ENCODE measurements around the gene OR1I1. TPM values are rescaled to one million over a fixed set of nuclear protein-coding genes. Genes with fewer than 3 reads are reported as not detected.

OR1I1 gene
- total and polyA plus RNA-seq, 2 of the 4 experiments (the other 2 are of a cell fraction): not detected

GRCh38 chr19:15101479-15102082 is 19.6 kb downstream of the OR1I1 start:
- Histone ChIP-seq H2AK9ac (replicated peaks; ENCODE audit: low read depth, low read length, poor library complexity) (no peak overlapping the region), H2BK20ac (ENCODE audit: low read depth, low read length) (no peak overlapping the region), H3K56ac (ENCODE audit: extremely low read depth, insufficient read depth, low read length) (no peak overlapping the region), H4K20me1 (ENCODE audit: insufficient read depth, low read length) (no peaks in the 10 kb centered on the region), H3K27me3 (ENCODE audit: control insufficient read depth, insufficient read depth, low read length) (peaks cover 3% of the 10 kb centered on the region), H4K5ac (ENCODE audit: low read depth, low read length) (no peak overlapping the region), H3K4me1 (ENCODE audit: control insufficient read depth, insufficient read depth, low read length) (peaks cover under 1% of the 10 kb centered on the region; the same call in 1 of the 2 replicates), H3K18ac (ENCODE audit: low read depth, low read length) (no peak overlapping the region), H3K14ac (replicated peaks; ENCODE audit: low read depth, low read length) (no peak overlapping the region), H3K27ac (ENCODE audit: insufficient read depth, low read length) (no peak overlapping the region), H2BK5ac (ENCODE audit: low read depth, low read length, poor library complexity, severe bottlenecking) (no peak overlapping the region), H2BK15ac (ENCODE audit: low read depth, low read length) (no peak overlapping the region), H4K8ac (ENCODE audit: low read depth in 2 of 2, low read length in 2 of 2) (no peak overlapping the region), H4K91ac (ENCODE audit: insufficient read depth, low read depth, low read length) (no peak overlapping the region), H2AFZ (replicated peaks; ENCODE audit: low read length, poor library complexity) (peak overlapping the region; percentile 5), H3K4ac (ENCODE audit: low read depth, low read length) (no peak overlapping the region), H3K9me3 (ENCODE audit: control insufficient read depth, insufficient read depth, low read length) (peaks cover 11% of the 10 kb centered on the region), H2BK120ac (ENCODE audit: low read depth, low read length) (no peak overlapping the region), H3K23ac (ENCODE audit: low read depth, low read length) (no peak overlapping the region), H3K36me3 (ENCODE audit: control insufficient read depth, insufficient read depth, low read length) (no peaks in the 10 kb centered on the region), H3K79me1 (ENCODE audit: low read depth in 1 of 2, low read length in 2 of 2) (0 out of 4 replicates have a peak, but pooled peaks cover 0 to 1% of the 10 kb centered on the region in 2 experiments), H3K9me1 (ENCODE audit: insufficient read depth, low read length) (no peaks in the 10 kb centered on the region), H3K4me2 (ENCODE audit: low read depth, low read length) (no peak overlapping the region), H3K9ac (ENCODE audit: low read depth, low read length) (no peak overlapping the region), H3K4me3 (ENCODE audit: insufficient read depth, low read depth, low read length) (no peak overlapping the region), H2AK5ac (ENCODE audit: low read depth, low read length) (no peak overlapping the region)
- POLR2A ChIA-PET (ENCODE audit: unreplicated experiment): no interaction called here
- DNase-seq: peak; percentile 56
- ATAC-seq (ENCODE audit: low read depth): peak; percentile 85
- CTCF ChIA-PET: interaction anchor here (0.9 to 1.7 kb wide), 5 partner anchors 9 to 454 kb away, joined by 3 to 12 read pairs (median 5); a partner anchor contains a TSS
- in situ Hi-C loops (cut with MboI; ENCODE audit: low sequenced_read_pairs) (loop anchor here (25.0 kb wide), 1 partner anchor 1086 kb away; the partner anchor contains the start of genes AP1M1 and FAM32A), dilution Hi-C loops (cut with HindIII; ENCODE audit: low sequenced_read_pairs, unreplicated experiment) (no loop called here), intact Hi-C loops (cut with micrococcal nuclease) (loop anchor here (2.0 to 10.0 kb wide), 2 partner anchors 49 to 273 kb away; partner anchors contain the start of gene AKAP8)
- peak; percentile 68 for TF ChIP-seq RAD21 (IDR thresholded peaks at IDR 0.05; ENCODE audit: low read length)
- TF ChIP-seq CEBPB (IDR thresholded peaks at IDR 0.05; ENCODE audit: low read depth, low read length): no peak
- no peak for TF ChIP-seq MXI1 (IDR thresholded peaks at IDR 0.05; ENCODE audit: borderline replicate concordance, low read depth, low read length)
- peak; percentile 68 for TF ChIP-seq CTCF (conservative IDR thresholded peaks at IDR 0.05; ENCODE audit: low read depth, low read length)
- peak; percentile 34; the same call in 1 of the 2 replicates for TF ChIP-seq SMC3 (IDR thresholded peaks at IDR 0.05; ENCODE audit: low read depth, low read length)
- no peak for TF ChIP-seq ELK1 (IDR thresholded peaks at IDR 0.05; ENCODE audit: borderline replicate concordance, low read depth, low read length)
- BruUV-seq (replicated peaks): no TSS peak
- 100% methylated on average over 1 of the region's 3 CpGs; no CpG with 5 or more reads in 1 of the 2 experiments for WGBS, 2 experiments (ENCODE audit: extremely low coverage in 2 of 2, insufficient read length in 1 of 2)

All from IMR-90 (cell line).